Endometrial microvascular endothelial cells (primary cell): Measurements from ENCODE around the gene SLC66A2. TPM values are rescaled to one million over a fixed set of nuclear protein-coding genes. Genes with fewer than 3 reads are reported as not detected.
"Not testable (repeated sequence)": the region's sequence is repeated elsewhere in the genome, so short reads cannot be mapped to it uniquely, and the experiment has no call there.

Experiments
- in situ Hi-C: cut with HindIII; loops from 2 replicates; pipeline ENCODE4 v1.10.0; 2017; ENCODE audit warnings: low sequenced_read_pairs, low pct_unique_long_range_greater_than_20kb; ENCODE audit errors: inconsistent ontology term
- total RNA-seq: library from RNA; depleted of rRNA; stranded (reverse); fragments of >200 nt; gene quantifications from one replicate; pipeline ENCODE4 v1.2.3, GENCODE V29; 2015; ENCODE audit errors: inconsistent ontology term

SLC66A2 gene
- total RNA-seq, 1 donor from 2014 or later, result 44.9 TPM

GRCh38 chr18:79876497-79876896 lies 75.0 kb downstream of the SLC66A2 start:
- in situ Hi-C loops, result no loop called here

GRCh38 chr18:79875931-79876461 lies 75.5 kb downstream of the SLC66A2 start:
- in situ Hi-C loops, result no loop called here

GRCh38 chr18:79875531-79875919 lies 75.9 kb downstream of the SLC66A2 start:
- in situ Hi-C loops, result no loop called here

- in situ Hi-C loops, result no loop called here
Measured at GRCh38 chr18:79874553-79875530, 76.6 kb downstream of the SLC66A2 start.

GRCh38 chr18:79873449-79874110 lies 77.9 kb downstream of the SLC66A2 start:
- in situ Hi-C loops, result no loop called here

- in situ Hi-C loops, result no loop called here
Measured at GRCh38 chr18:79872527-79873444, 78.7 kb downstream of the SLC66A2 start.

- in situ Hi-C loops, result no loop called here
Measured at GRCh38 chr18:79871481-79872091, 79.9 kb downstream of the SLC66A2 start.

- in situ Hi-C loops, result no loop called here
Measured at GRCh38 chr18:79871026-79871390, 80.4 kb downstream of the SLC66A2 start.

GRCh38 chr18:79870301-79871025 lies 81.0 kb downstream of the SLC66A2 start:
- in situ Hi-C loops, result no loop called here

GRCh38 chr18:79869591-79870300 lies 81.7 kb downstream of the SLC66A2 start:
- in situ Hi-C loops, result no loop called here

- in situ Hi-C loops, result no loop called here
Measured at GRCh38 chr18:79868811-79869541, 82.5 kb downstream of the SLC66A2 start.

GRCh38 chr18:79868168-79868784 lies 83.2 kb downstream of the SLC66A2 start:
- in situ Hi-C loops, result no loop called here

GRCh38 chr18:79867666-79868065 lies 83.8 kb downstream of the SLC66A2 start:
- in situ Hi-C loops, result no loop called here

- in situ Hi-C loops, result no loop called here
Measured at GRCh38 chr18:79866889-79867574, 84.4 kb downstream of the SLC66A2 start.

- in situ Hi-C loops, result not testable (repeated sequence)
Measured at GRCh38 chr18:79865951-79866350, 85.5 kb downstream of the SLC66A2 start.

GRCh38 chr18:79864955-79865354 lies 86.5 kb downstream of the SLC66A2 start:
- in situ Hi-C loops, result not testable (repeated sequence)
